D721Med (cell line): ENCODE results near the gene VPS41.
A peak's percentile ranks its signal among the peaks of the same experiment; 100 is the strongest.
"Not testable (repeated sequence)": the region's sequence is repeated elsewhere in the genome, so short reads cannot be mapped to it uniquely, and the experiment has no call there.

Source experiments
- DNase-seq: peaks from one replicate; pipeline ENCODE4 v3.0.0; 2011; ENCODE audit warnings: low spot score; ENCODE audit not compliant: insufficient read length
- FAIRE-seq: peaks from 2 replicates; lab custom pipeline; 2011; peaks lifted over from hg19 to GRCh38; lab: Jason Lieb, UNC
- TF ChIP-seq, protein P1 (sequence below): IDR thresholded peaks from 2 replicates; pipeline ENCODE4 v1.5.1; 2012; ENCODE audit warnings: mild to moderate bottlenecking, control low read depth; ENCODE audit not compliant: insufficient read depth; ENCODE audit errors: missing control alignments

Gene VPS41

DNA sequence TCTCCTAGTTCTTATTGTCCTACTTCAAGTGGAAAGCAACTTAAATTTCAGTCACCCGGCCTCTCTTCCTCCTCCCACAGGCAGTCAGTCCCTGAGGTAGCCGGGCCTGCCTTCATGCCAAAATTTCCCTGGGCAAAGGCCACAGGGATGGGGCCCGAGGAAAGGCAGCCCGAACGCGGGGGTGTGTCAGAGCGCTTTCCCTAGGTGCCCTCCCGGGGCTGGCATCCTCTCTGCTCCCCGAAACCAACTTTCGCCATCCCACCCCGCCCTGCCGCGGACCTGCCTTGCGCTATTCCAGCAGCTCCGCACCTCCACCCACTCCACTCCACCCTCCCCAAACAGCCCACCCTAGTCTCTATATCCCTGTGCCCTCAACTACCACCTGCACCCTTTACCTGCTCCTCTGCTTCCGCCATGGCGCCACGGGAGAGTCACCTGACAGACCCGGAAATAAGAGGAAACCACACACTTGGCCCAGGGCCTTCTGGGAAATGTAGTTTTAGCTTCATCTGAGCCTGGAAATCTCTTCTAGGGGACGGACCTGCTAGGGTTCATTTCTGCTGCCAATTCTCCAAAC, at the start of gene VPS41:
TSS of gene VPS41 (minus strand) at position 433 of the 577 bp plus-strand sequence. CDS start at position 416, 17 bp downstream.
- DNase-seq (peak; percentile 74), FAIRE-seq (peak; percentile 66)
- TF ChIP-seq, protein P1, sequence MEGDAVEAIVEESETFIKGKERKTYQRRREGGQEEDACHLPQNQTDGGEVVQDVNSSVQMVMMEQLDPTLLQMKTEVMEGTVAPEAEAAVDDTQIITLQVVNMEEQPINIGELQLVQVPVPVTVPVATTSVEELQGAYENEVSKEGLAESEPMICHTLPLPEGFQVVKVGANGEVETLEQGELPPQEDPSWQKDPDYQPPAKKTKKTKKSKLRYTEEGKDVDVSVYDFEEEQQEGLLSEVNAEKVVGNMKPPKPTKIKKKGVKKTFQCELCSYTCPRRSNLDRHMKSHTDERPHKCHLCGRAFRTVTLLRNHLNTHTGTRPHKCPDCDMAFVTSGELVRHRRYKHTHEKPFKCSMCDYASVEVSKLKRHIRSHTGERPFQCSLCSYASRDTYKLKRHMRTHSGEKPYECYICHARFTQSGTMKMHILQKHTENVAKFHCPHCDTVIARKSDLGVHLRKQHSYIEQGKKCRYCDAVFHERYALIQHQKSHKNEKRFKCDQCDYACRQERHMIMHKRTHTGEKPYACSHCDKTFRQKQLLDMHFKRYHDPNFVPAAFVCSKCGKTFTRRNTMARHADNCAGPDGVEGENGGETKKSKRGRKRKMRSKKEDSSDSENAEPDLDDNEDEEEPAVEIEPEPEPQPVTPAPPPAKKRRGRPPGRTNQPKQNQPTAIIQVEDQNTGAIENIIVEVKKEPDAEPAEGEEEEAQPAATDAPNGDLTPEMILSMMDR = no peak

DNA sequence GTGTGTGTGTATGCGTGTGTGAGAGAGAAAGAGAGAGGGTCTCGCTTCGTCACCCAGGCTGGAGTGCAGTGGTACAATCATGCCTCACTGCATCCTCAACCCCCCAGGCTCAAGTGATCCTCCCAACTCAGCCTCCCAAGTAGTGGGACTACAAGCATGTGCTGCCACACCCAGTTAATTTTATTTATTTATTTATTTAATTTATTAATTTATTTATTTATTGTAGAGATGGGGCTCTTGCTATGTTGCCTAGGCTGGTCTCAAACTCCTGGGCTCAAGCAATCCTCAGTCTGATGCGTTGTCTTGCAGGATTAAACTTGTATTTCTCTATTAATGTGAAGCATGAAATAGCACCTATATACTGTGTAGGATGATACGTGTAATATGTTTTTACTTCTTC, 46.9 kb upstream of the VPS41 start:
- DNase-seq (no peak), FAIRE-seq (no peak)
- TF ChIP-seq, protein P1 = no peak

DNA sequence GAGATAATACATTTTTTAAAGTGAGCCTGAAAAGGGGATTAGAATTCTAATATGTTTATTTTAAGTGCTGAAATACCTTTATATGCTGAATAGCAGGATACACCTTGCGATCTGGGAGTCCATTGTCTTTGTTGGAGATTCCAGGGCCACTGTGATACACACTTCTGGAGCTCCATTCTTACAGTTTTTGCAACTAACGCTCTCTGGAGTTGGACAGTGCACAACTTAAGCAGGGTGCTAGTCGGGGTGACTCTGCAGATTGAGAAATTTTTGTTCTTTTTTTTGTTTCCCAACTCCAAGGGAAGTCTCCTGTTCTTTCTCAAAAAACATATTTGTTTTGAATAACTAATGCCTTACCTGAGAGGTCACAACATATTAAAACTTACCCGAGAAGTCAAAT, 45.0 kb upstream of the VPS41 start:
- DNase-seq = no peak
- TF ChIP-seq, protein P1 = no peak
- no peak for FAIRE-seq

DNA sequence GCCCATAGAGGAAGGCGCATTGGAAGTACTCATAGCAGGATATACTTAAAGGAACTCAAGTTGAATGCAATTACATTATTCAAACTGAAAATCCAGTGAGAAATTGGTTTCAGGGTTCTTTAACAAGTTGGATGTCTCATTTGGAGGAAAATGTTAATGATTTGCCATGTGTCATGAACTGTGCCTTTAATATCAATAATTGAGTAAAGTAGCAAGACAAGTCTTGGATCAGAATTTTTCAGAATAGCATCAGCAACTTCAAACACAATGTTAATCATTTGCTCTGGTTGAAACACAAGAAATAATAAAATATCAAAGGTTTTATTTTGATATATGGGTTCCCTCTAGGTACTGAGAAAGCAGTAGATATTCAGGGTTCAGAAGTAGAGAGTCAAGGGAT, 44.2 kb upstream of the VPS41 start:
- TF ChIP-seq, protein P1 = no peak
- no peak for DNase-seq
- peak; percentile 29 for FAIRE-seq

DNA sequence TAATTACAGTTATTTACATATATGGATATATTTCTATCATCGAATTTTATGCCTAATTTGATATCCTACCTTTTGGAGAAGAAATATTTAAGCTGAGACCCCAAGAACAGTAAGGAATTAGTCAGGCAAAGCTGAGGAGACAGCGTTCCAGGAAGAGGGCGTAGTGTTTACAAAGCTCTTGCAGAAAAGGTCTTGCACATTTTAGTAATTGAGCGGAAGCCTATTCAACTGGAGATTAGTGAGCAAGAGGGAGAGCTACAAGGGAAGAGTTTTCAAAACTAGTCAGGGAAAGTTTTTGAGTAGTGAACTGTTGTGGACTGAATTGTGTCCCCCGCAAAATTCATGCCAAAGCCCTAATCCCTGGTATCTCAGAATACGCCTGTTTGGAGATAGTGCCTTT, 42.2 kb upstream of the VPS41 start:
- FAIRE-seq = no peak
- no peak for DNase-seq
- TF ChIP-seq, protein P1 = no peak

DNA sequence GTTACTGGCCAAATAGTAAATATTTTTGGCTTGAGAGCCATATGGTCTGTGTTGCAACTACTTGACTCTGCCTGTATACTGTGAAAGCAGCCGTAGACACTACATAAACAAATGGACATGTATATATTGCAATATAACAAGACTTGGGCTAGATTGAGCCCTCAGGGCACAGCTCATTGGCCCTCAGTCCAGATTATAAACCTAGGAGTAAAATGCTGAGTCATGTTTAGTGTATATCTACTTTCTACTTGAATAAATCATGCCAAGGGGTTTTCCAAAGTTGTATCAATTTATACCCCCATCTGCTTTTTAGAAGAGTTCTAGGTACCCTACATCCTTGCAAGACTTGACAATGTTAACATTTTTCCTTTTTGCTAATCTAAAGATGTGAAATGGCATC, 41.3 kb upstream of the VPS41 start:
- TF ChIP-seq, protein P1 = no peak
- FAIRE-seq (no peak), DNase-seq (no peak)

DNA sequence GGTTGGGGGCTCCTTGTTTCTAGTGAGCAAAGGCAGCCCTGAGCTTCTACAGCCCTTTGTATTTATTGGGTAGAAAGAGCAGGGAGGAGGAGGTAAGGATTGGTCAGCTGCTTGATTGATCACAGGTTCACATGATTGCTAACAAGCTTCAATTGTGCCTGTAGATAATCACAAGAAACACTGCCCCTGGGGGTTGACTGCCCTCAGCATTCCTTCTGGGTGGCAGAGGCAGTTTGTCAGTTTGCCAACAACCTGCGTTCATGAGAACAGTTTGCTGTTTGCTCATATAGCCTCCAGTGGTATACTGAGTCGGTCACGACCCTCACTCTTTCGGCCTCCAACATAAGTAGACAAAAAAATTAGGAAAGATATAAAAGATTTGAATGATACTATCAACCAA, 38.5 kb upstream of the VPS41 start:
- not testable (repeated sequence) for DNase-seq, FAIRE-seq
